Dermis microvascular lymphatic vessel endothelial cell (primary cell): ENCODE measurements around the gene DENND2A. TPM values are rescaled to one million over a fixed set of nuclear protein-coding genes. Genes with fewer than 3 reads are reported as not detected.
"Not testable (repeated sequence)": the region's sequence is repeated elsewhere in the genome, so short reads cannot be mapped to it uniquely, and the experiment has no call there.

Experiments used
- DNase-seq, 2 donors: peaks; one replicate each; pipeline versions ENCODE4 v3.0.0 to v3.0.0-alpha.2; 2010; ENCODE audit warnings: low read depth in 2 of 2
- total RNA-seq: library from RNA; depleted of rRNA; stranded (reverse); fragments of >200 nt; gene quantifications from 2 replicates; pipeline ENCODE4 v1.2.1, GENCODE V29; 2014

The DENND2A gene
- total RNA-seq, 1 donor from 2014 or later = 0.64 TPM

DNA sequence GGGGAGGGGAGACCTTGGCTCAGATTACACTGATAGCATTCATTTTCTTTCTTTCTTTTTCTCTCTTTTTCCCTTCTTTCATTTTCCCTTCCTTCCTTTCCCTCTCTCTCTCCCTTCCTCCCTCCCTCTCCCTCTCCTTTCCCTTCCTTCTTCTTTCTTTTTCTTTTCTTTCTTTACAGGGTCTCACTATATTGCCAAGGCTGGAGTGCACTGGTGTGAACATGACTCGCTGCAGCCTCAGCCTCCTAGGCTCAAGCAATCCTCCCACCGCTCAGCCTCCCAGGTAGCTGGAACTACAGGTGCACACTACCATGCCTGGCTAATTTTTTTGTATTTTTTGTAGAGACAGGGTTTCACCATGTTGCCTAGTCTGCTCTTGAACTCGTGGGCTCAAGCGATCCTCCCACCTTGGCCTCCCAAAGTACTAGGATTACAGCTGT, 88.4 kb downstream of the DENND2A start:
- DNase-seq = no peak

DNA sequence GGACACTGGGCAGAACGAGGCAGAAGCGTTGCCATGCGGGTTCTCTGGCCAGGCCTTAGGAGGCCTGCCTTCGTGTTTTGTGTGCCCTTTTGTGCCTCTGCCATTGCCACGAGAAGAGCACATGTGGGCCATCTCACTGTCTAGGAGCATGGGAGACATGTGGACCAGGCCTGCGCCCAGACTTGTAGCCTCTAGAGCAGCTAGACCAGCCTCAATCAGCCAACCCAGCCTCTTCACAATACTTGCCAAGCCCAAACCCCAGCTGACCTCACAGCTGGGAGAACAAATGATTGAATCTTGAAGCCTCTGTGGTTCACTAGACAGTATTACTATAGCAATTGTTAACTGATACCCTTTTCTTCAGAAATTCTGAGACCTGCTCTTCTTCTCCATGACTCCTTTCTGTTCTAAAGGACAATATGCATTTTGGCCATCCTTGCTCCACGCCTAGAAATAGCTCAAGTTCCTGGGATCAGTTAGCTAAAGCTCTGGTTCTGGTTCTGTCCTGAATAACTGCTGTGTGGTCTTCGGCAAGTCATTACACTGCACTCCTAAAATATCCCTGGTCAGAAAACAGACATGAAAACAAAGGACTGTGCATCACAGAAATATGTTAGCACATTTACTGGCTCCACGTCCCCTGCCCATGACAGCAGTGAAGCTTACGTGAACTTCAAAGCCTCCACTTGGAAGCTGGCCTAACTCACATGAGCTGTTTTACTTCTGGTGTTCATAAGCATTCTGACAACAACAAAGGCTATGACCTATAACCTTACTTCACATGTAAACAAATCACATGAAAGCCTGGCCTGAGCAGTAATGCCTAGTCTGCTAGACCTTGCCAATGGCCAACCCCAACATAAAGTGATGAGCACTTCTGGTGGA, 89.0 kb downstream of the DENND2A start:
- DNase-seq = no peak

DNA sequence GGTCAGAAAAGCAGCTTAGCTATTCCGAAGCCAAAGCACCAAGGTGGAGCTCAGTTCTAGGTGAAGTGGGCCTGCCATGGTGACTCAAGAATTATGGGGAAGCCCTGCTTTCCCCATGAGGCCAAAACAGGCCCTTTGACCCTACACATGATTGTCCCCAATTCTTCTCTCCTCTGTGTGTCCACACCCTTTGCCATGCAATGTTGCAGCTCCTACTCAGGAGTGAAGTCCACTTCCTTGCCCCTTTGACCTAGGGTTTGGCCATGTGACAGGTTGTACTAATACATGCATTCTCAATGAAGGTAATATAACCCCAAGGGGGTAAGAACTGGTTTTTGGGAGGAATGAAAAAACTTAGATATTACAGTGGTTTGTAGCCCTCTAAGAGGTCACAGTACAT, 93.7 kb downstream of the DENND2A start:
- DNase-seq = no peak

DNA sequence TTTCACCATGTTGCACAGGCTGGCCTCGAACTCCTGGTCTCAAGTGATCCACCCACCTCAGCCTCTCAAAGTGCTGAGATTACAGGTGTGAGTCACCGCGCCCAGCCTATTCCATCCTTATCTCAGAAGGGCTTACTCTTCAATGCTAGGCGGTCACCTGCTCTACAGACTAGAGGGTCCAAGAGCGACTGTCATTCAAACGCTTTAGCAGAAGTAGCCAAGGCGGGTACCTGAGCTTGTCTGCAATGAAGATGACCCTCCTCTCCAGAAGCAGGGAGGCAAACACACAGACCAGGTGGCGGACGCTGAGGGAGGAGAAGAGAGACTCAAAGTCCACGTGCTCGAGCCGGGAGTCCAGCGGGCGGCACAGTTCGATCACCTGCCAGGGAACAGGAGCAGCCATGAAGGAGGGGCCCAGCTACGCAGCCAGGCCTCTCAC, 96.2 kb downstream of the DENND2A start:
- DNase-seq = no peak

DNA sequence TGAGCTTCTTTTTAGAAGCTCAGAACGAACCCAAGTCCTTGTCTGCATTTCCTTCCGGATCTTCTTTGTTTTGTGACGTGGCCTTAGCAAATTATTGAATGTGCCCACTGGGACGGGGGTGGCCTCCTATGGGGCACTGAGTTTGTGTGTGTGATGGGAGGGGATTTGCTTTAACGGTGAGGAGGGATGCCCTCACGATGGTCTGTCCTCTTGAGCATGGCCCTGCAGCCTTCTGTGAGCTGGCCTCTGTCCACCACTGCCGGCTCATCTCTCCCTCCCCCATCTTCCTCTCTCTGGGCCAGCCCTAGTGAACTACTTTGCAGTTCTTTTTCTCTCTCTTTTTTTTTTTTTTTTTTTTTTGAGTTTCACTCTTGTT, 98.4 kb downstream of the DENND2A start:
- no peak for DNase-seq

DNA sequence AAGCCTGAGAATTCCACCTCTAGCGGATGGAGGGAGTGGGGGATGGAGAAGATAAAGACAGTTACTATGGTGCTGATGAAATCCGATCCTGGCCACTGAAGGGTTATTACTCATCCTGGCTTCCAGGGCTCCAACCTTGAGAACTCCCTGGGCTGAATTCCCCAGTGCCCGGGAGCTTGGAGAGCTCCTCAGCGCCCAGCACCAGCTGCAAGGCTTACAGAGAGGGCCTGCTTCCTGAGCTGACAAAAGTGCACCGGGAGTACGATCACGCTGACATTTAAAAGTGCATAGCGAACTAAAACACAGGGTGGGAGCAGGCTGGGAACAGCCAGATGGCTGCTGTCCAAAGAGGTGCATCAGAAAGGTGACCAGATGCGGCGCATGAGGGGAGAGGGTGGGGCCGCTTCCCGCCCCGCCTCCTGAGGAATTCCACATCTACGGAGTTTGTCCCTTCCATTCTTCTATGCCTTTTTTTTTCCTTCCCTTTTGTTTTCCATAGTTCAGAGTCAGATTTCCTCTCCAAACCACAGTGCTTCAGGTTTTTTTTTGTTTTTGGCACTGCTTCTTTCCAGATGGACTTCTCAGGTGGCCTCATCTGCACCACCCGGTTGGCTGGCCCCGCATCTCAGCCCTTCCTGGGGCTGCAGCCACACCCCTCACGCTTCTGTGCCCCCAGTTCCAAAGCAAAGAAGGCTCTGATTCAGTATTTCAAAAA, 98.9 kb downstream of the DENND2A start:
- peak; percentile 28 to 30 for DNase-seq

DNA sequence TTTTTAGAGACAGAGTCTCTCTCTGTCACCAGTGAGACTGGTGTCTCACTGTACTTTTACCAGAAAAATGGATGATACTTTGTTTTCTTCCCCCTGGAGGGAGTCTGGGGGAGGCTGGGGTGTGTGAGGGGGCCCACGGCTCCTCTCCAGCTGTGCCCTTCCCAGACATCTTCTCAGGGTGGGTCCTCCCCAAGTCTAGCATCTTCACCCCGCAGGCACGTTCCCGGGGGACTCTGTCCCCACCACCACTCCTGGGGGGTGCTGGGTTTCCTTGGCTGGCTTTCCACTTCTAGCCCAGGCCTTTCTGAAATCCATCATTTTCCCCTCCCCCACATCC, 99.5 kb downstream of the DENND2A start:
- no peak for DNase-seq

DNA sequence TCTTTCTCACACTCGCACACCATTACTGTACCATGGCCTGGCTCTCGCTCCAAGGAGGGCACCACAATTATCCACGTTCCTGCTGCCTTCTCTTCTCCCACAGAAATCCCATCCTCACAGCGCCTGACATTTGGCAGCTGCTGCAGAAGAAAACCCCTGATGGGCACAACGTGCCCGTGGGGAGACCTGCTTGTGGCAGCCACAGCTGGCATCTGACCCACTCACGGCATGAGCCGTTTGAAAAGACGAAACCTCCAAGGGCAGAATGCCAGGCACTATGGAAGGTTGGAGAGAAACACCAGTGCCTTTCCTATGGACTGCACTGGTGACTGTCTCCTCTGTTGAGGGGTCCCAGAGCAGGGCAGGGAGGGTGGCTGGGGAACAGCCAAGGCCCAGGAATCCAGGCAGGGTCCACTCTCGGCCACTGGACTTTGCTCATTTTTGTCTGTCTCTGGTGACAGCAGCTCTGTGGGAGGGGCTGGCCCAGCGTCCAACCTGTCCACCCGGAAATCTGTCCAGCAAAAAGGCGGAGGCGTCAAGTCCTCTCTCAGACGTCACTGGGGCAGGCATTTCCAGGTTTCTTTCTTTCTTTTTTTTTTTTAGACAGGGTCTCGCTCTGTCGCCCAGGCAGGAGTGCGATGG, 100.4 kb downstream of the DENND2A start:
- DNase-seq = no peak

DNA sequence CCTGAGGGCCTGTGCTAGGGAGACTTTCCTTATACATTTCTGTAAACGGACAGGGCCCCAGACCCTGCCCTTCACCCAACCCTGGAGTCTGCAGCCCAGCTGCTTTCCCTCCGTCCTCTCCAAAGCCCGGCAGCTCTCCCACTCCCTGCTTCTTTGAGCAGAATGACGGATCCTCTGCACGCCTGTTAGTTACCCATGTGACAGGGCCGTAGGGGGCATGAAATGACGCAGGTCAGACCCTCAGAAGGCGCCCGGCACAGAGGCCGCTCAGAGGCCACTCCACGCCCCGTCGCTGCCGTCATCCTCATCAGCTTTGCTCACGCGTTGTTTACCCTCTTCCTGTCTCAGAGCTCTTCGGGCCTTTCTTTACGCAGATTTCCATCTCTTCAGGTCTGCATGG, 101.2 kb downstream of the DENND2A start:
- DNase-seq = no peak

DNA sequence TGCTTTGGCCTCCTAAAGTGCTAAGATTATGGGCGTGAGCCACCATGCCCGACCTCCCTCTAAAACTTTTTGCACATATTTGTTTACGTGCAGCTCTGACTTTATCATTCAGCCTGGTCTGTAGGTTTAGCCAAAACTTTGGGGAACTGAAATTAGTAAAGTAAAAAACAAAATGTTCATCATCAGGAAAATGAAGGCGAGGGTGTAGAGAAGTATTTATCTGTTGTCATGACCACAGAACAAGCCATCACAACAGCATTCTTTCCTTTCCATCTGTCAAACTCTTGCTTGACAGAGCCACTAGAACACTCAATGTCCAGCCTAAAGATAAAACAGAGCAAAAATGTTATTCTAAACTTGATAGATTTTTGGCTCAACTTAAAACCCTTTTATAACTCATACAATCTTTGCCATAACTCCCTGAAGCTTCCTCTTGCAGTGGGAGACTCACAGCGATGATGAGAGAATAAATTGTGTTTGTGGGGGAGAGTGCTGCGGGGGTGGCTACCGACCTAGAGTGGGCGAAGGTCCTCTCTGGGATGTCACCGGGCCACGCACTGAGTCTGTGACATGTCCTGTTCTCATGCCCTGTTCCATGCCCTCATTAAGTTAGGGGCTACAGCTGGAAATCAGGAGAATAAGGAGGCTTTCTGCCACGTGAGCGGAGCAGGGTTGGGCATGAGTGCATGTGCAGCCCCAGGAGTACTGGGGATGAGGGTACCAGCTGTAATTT, 102.7 kb downstream of the DENND2A start:
- no peak for DNase-seq

DNA sequence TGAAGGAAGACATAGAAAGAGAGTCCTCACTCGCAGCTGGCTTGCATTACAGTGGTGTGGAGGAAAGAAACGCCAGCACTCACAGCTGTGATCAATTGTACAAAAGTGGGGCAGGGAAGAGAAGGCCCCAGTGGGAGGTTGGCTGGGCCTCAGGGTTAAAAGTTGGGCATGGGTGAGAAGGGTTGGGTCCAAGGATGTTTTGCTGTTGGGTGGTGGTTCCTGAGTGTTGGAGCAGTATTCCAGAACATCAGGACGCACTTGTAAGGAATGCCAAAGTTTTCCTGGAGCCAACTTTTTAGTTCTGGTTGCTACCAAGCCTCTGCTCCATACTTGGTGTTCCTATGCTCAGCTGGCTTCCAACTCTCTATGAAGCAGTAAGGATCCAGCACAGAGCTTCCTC, 105.9 kb downstream of the DENND2A start:
- no peak for DNase-seq

DNA sequence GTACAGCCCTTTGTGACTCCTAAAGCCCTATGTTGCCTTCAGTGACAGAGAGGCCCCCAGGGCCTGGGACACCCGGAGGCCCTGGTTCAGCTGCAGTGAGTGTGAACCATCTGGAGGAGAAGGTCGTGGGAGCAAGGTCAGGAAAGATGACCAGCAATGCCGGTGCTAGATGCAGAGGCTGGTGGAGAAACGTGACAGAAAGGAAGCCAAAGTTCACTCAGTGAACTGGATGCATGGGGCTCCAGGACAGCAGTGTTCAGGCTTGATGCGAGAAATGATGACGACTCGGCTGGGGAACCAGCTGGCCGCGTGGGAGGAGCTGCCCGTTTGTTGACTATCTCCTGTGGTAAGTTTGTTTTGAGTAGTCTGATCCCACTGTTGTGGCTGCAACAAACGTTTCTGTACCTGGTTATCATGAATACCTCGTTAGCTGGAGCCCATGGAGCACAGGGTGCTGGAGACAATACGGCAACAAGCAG, 107.2 kb downstream of the DENND2A start:
- no peak for DNase-seq

DNA sequence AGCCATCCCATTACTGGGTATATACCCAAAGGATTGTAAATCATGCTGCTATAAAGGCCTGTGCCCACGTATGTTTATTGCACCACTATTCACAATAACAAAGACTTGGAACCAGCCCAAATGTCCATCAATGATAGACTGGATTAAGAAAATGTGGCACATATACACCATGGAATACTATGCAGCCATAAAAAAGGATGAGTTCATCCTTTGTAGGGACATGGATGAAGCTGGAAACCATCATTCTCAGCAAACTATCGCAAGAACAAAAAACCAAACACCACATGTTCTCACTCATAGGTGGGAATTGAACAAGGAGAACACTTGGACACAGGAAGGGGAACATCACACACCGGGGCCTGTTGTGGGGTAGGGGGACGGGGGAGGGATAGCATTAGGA, 111.2 kb downstream of the DENND2A start:
- not testable (repeated sequence) for DNase-seq

DNA sequence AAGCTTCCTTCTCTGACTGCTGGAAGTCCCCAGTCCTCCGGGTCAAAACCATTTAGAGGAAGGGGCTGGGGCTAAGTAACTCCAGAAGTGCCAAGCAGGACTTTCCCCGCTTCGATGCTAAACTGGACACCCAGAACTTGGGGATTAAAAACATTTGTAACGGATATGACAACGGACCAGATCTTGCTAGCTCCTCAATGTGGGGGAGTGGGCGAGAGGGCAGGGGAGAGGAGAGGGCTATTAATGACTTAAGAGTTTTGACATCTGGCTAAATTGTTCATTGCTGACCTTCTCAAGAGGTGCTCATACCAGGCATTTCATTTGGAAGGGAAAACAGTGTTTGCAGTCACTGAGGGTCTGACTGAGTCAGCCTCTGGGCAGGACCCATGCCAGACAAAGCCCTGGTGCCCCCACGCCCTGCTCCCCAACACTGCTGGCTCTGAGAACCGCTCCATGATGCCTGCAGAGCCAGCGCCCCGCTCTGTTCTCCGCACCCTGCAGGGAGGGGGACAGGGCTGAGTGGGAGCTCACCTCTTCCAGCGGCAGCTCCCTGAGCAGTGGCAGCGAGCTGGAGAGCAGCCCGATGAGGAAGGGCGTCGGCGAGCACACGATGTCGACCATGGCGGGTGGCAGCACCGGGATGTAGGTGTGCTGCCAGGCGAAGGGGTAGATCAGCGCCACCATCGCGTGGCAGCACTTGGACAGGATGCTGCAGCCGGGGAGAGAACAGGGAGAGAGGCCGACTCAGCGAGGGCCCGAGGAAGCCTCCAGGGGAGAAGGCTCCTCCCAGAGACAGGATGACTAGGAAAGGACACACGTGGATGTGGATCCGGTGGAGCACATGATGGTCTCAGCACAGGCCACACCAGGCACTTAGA, 113.6 kb downstream of the DENND2A start:
- no peak for DNase-seq

DNA sequence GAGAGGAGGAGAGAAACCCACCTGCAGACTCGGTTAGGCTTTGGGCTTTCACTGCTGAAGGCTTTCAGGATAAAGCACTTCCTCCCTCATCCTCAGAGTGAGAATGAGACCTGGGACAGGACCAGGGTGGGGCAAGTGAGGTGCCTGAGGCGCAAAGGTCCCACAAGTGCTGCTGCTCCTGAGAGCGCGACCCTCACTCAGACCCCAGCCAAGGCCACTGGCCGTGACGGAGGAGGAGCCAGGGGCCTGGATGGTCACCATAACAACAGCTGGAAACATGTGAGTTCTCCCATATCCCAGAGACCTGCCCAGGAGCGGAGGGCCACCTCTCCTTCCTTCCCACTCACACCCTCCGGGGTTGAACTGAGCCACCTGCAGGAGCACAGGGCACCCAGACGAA, 114.4 kb downstream of the DENND2A start:
- DNase-seq = no peak

DNA sequence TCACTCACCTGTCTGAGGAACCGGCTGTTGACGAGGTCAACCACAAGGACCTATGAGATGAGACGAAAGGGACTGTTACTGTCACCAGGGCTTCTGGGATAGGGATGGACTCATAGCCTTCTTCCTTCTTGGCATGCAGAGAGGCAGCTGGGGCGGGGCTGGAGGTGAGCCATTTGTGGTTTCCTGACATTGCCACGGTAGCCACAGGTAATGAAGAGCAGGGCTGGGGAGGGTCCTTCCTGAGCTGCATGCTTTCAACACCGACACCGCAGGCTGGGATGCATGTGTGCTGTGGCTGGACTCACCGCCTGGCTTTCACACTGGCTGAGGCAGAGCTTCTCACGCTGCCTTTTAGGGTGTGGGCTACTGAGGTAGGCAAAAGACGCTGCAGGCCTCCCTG, 114.9 kb downstream of the DENND2A start:
- no peak for DNase-seq

DNA sequence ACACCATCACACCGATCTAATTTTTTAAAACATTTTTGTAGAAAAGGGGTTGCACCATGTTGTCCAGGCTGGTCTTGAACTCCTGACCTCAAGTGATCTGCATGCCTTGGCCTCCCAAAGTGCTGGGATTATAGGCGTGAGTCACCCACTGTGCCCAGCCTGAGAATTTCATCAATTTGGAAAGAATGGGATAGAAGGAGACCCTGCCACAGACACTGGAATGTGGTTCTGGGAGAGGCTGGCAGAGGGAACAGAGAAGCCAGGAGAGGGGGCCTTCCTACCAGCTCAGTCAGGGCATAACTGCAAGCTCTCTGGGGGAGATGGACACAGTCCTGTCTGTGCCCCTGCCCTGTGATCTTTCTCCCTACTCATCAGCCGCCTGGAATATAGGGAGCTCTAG, 119.2 kb downstream of the DENND2A start:
- DNase-seq = no peak

DNA sequence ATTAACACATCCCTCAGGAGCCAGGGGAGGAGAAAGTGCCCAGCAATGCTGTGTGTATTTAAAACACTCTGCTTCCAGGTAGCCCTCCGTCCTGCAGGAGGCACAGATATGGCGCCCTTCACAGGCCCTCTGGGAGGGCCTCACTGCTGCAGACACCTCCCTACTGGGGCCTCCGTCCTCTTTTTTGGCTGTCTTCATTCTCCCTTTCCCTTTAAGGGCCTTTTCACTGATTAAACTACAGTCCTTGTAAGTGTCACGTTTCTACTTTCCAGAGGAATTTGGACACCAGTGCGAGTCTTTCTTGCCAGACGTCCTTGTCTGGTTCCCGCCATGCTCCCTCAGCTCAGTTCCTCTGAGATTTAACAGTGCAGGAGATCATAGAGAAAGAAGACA, 121.6 kb downstream of the DENND2A start:
- no peak for DNase-seq

DNA sequence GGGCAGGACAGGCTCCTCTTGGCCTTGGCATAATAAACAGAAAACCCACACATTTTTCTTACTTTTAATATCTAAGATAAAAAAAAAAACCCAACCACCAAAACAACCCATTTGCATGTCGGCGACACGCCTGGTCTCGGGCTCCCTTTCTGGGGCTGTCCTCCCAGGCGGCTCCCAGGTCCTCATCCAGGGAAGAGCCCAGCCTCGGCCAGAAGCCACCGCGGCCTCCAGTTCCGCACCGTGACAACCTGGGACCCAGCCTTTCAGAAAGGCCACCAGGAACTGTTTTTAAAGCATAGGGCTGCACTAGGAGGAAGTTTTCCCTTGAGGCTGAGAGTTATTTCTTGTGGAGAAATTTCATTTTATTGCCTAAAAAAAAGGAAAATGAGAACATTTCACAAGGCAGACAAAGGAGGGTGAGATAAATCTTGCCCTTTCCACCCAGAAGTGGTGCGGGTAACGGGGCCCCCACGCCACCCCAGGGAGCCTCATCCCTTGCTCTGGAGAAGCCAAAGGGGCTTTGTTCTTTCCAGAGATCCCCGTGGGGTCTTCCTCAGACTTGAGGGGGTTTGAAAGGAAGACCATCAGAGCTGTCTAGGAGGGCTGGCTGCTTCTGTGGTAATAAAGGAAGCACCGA, 122.1 kb downstream of the DENND2A start:
- no peak for DNase-seq
